Fibroblast of peridontal ligament (primary cell): ENCODE measurements around the gene SASH3.

Source experiments
- DNase-seq: peaks from one replicate; pipeline ENCODE4 v3.0.0-alpha.2; 2010; ENCODE audit errors: extremely low read depth

Gene SASH3

GRCh38 chrX:129808829-129809796 lies 29.4 kb downstream of the SASH3 start:
- DNase-seq: no peak

GRCh38 chrX:129813662-129814368 lies 34.1 kb downstream of the SASH3 start:
- no peak for DNase-seq

GRCh38 chrX:129818123-129818522 lies 38.4 kb downstream of the SASH3 start:
- DNase-seq: no peak

GRCh38 chrX:129823115-129823514 lies 43.4 kb downstream of the SASH3 start:
- DNase-seq: peak; percentile 42

GRCh38 chrX:129823522-129823921 lies 43.8 kb downstream of the SASH3 start:
- DNase-seq: no peak

- no peak for DNase-seq
Observed at GRCh38 chrX:129824620-129825019, 44.9 kb downstream of the SASH3 start.

GRCh38 chrX:129825746-129826505 lies 46.2 kb downstream of the SASH3 start:
- DNase-seq: no peak

- DNase-seq: no peak
Observed at GRCh38 chrX:129830494-129830893, 50.7 kb downstream of the SASH3 start.

GRCh38 chrX:129831091-129831885 lies 51.5 kb downstream of the SASH3 start:
- DNase-seq: no peak

GRCh38 chrX:129833153-129833990 lies 53.6 kb downstream of the SASH3 start:
- DNase-seq: peak; percentile 72

- DNase-seq: no peak
Observed at GRCh38 chrX:129836827-129837226, 57.1 kb downstream of the SASH3 start.

GRCh38 chrX:129840344-129840743 lies 60.6 kb downstream of the SASH3 start:
- DNase-seq: no peak

GRCh38 chrX:129842510-129843208 lies 62.9 kb downstream of the SASH3 start:
- peak; percentile 38 for DNase-seq

- no peak for DNase-seq
Observed at GRCh38 chrX:129843209-129843458, 63.4 kb downstream of the SASH3 start.

GRCh38 chrX:129843459-129844306 lies 63.9 kb downstream of the SASH3 start, which contains the start of gene ZDHHC9:
Gene ZDHHC9, minus strand, starts transcription at chrX:129843886. Its CDS starts 1,941 bp downstream, at chrX:129841945.
- DNase-seq: peak; percentile 84
